ENCODE data around the gene PDE4B. TPM values are rescaled to one million over a fixed set of nuclear protein-coding genes. Genes with fewer than 3 reads are reported as not detected.

PDE4B gene
- polyA plus RNA-seq, 1 donor from 2014 or later = 135 TPM

- Histone ChIP-seq H3F3A (ENCODE audit: insufficient read depth, low read length, poor library complexity, severe bottlenecking) (peaks cover 2% of the 10 kb centered on the region), H3K4me3 (ENCODE audit: low read length) (peak overlapping the region; percentile 50), H2AFZ (ENCODE audit: low read depth, low read length) (no peak overlapping the region), H4K20me1 (ENCODE audit: insufficient read depth) (no peaks in the 10 kb centered on the region), H3K4me2 (ENCODE audit: low read length) (peak overlapping the region; percentile 33), H3K9me2 (ENCODE audit: insufficient read depth, low read length) (no peaks in the 10 kb centered on the region), H3K27ac (ENCODE audit: low read length) (peak overlapping the region; percentile 43), H3K36me3 (ENCODE audit: insufficient read depth, low read length) (peaks cover 26% of the 10 kb centered on the region), H3K9ac (ENCODE audit: low read length) (no peak overlapping the region), H3K79me2 (replicated peaks; ENCODE audit: insufficient read depth, low read length) (peaks cover 17% of the 10 kb centered on the region), H3K27me3 (ENCODE audit: insufficient read depth, low read depth, low read length) (no peaks in the 10 kb centered on the region), H3K9me3 (ENCODE audit: low read length) (no peaks in the 10 kb centered on the region)
- TF ChIP-seq TAF1 (IDR thresholded peaks at IDR 0.05; ENCODE audit: low read depth) (no peak), EZH2 (IDR thresholded peaks at IDR 0.05; ENCODE audit: borderline replicate concordance, insufficient read depth, low read length, poor library complexity, severe bottlenecking) (no peak), POLR2AphosphoS5 (IDR thresholded peaks at IDR 0.05) (peak; percentile 91), CTCF (IDR thresholded peaks at IDR 0.05; ENCODE audit: poor library complexity, severe bottlenecking) (peak; percentile 43), MXI1 (conservative IDR thresholded peaks at IDR 0.05; ENCODE audit: poor library complexity, severe bottlenecking) (peak; percentile 31), RAD21 (conservative IDR thresholded peaks at IDR 0.05) (peak; percentile 37), SMC3 (conservative IDR thresholded peaks at IDR 0.05; ENCODE audit: poor library complexity) (peak; percentile 53), REST (IDR thresholded peaks at IDR 0.05; ENCODE audit: borderline replicate concordance) (peak; percentile 57), EP300 (conservative IDR thresholded peaks at IDR 0.05; ENCODE audit: poor library complexity, severe bottlenecking) (peak; percentile 87)
Measured at GRCh38 chr1:66360285-66360724, 567.6 kb downstream of the PDE4B start.

GRCh38 chr1:66364578-66365391 lies 572.1 kb downstream of the PDE4B start:
- no peak overlapping the region for H3K27ac ChIP-seq (ENCODE audit: low read length)
- H3K27me3 ChIP-seq (ENCODE audit: insufficient read depth, low read depth, low read length) = no peaks in the 10 kb centered on the region
- no peak overlapping the region for H3K4me3 ChIP-seq (ENCODE audit: low read length)
- no peak overlapping the region for H2AFZ ChIP-seq (ENCODE audit: low read depth, low read length)
- peaks cover 2% of the 10 kb centered on the region for H3F3A ChIP-seq (ENCODE audit: insufficient read depth, low read length, poor library complexity, severe bottlenecking)
- TF ChIP-seq RAD21 (conservative IDR thresholded peaks at IDR 0.05) (no peak), EP300 (conservative IDR thresholded peaks at IDR 0.05; ENCODE audit: poor library complexity, severe bottlenecking) (no peak), EZH2 (IDR thresholded peaks at IDR 0.05; ENCODE audit: borderline replicate concordance, insufficient read depth, low read length, poor library complexity, severe bottlenecking) (no peak), SMC3 (conservative IDR thresholded peaks at IDR 0.05; ENCODE audit: poor library complexity) (no peak), TAF1 (IDR thresholded peaks at IDR 0.05; ENCODE audit: low read depth) (no peak)
- H3K9me2 ChIP-seq (ENCODE audit: insufficient read depth, low read length) = no peaks in the 10 kb centered on the region
- H3K9me3 ChIP-seq (ENCODE audit: low read length) = no peaks in the 10 kb centered on the region
- no peak overlapping the region for H3K4me2 ChIP-seq (ENCODE audit: low read length)
- H4K20me1 ChIP-seq (ENCODE audit: insufficient read depth) = no peaks in the 10 kb centered on the region
- H3K9ac ChIP-seq (ENCODE audit: low read length) = no peak overlapping the region
- H3K79me2 ChIP-seq (replicated peaks; ENCODE audit: insufficient read depth, low read length) = no peaks in the 10 kb centered on the region
- peaks cover 40% of the 10 kb centered on the region for H3K36me3 ChIP-seq (ENCODE audit: insufficient read depth, low read length)

All from neural cell (in vitro differentiated cells).